Fibroblast of pulmonary artery (primary cell): ENCODE results near the gene TCF7L1.
A peak's percentile ranks its signal among the peaks of the same experiment; 100 is the strongest.

Experiments
- DNase-seq: peaks from one replicate; pipeline ENCODE4 v3.0.0-alpha.2; 2010; ENCODE audit warnings: low read depth
- H3K4me3 ChIP-seq: replicated peaks from 2 replicates; pipeline ENCODE4 v1.5.1; 2011; ENCODE audit warnings: low read depth, mild to moderate bottlenecking, control low read depth, low read length, moderate library complexity
- CTCF ChIP-seq: IDR thresholded peaks from 2 replicates; pipeline ENCODE4 v1.5.1; 2011; ENCODE audit warnings: mild to moderate bottlenecking, control low read depth, low read length, inconsistent platforms; ENCODE audit errors: missing control alignments

TCF7L1 gene

GRCh38 chr2:85237849-85238565 lies 104.8 kb downstream of the TCF7L1 start:
- no peak for DNase-seq
- no peak overlapping the region for H3K4me3 ChIP-seq
- no peak for TF ChIP-seq CTCF

- DNase-seq: no peak
Observed at GRCh38 chr2:85238607-85239006, 105.4 kb downstream of the TCF7L1 start.

DNA sequence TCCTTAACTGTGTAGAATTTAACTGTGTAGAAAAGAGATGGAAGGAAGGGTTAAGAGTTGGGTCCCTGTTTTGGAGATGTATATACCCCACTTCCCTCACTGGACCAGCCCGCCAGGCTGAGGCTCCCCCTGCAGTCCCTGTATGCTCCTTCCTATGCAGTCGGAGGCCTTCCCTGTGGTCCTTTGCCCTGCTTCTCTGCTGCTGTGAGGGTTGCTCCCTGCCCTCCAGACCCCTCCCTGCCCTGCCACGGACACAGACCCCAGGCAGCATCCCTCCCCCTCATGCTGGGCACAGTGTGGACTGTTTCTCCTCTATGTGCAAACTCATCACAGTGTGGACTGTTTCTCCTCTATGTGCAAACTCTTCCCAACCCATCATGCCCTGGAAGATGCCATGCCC lies 105.9 kb downstream of the TCF7L1 start:
- no peak overlapping the region for H3K4me3 ChIP-seq
- no peak for DNase-seq
- no peak for TF ChIP-seq CTCF

More at GRCh38 chr2:85238607-85239006, 105.4 kb downstream of the TCF7L1 start:
- TF ChIP-seq CTCF: no peak
- no peak overlapping the region for H3K4me3 ChIP-seq

DNA sequence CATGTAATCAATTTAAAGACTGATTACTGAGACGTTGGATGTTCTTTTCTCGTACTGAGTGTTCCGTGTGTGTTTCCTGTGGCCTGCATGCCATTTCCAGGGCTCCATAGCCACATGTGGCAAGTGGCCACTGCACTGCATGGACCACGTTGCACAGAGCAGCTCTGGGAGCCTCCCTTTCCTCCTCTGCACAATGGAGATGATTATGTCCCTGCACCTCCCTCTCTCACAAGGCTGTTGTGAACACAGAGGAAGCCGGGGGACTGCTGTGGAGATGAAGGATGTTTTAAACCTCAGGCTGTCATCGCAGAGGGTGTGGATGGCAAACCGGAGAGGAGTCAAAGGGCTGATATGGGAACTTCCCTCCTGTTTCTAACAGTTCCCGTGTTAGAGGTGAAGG lies 106.9 kb downstream of the TCF7L1 start:
- H3K4me3 ChIP-seq: no peak overlapping the region

DNA sequence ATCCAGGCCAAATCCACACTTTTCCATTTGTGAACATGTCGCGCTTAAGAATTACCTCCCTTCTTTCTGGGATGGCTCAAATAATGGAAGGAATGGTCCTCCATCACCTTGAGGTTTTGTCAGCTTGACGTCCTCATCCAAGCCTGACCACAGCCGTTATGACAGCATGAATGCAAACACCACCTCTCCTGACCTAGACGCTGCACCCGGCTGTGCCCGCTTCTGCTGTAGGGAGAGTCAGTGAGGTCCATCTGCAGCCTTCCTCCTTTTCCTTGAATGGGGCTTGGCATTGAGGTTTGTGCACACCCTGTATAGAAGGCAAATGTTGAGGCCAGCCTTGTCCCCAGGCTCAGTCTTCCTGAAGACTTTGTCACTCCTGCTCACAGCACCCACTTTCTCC lies 109.1 kb downstream of the TCF7L1 start:
- no peak overlapping the region for H3K4me3 ChIP-seq
- no peak for DNase-seq
- no peak for TF ChIP-seq CTCF

More for the DNA sequence above, 106.9 kb downstream of the TCF7L1 start:
- no peak for DNase-seq
- TF ChIP-seq CTCF: no peak

- TF ChIP-seq CTCF: peak; percentile 34
- DNase-seq: no peak
- H3K4me3 ChIP-seq: no peak overlapping the region
Observed at GRCh38 chr2:85243101-85244072, 110.2 kb downstream of the TCF7L1 start.
